Measurements from ENCODE around the gene SAE1. TPM values are rescaled to one million over a fixed set of nuclear protein-coding genes. Genes with fewer than 3 reads are reported as not detected.
A peak's percentile ranks its signal among the peaks of the same experiment; 100 is the strongest.

Gene SAE1
- total and polyA plus RNA-seq, 10 of the 15 experiments (the other 5 are each of a cell fraction or from before 2014, with no cell fraction given): 62.0 to 246 (median 148) TPM

DNA sequence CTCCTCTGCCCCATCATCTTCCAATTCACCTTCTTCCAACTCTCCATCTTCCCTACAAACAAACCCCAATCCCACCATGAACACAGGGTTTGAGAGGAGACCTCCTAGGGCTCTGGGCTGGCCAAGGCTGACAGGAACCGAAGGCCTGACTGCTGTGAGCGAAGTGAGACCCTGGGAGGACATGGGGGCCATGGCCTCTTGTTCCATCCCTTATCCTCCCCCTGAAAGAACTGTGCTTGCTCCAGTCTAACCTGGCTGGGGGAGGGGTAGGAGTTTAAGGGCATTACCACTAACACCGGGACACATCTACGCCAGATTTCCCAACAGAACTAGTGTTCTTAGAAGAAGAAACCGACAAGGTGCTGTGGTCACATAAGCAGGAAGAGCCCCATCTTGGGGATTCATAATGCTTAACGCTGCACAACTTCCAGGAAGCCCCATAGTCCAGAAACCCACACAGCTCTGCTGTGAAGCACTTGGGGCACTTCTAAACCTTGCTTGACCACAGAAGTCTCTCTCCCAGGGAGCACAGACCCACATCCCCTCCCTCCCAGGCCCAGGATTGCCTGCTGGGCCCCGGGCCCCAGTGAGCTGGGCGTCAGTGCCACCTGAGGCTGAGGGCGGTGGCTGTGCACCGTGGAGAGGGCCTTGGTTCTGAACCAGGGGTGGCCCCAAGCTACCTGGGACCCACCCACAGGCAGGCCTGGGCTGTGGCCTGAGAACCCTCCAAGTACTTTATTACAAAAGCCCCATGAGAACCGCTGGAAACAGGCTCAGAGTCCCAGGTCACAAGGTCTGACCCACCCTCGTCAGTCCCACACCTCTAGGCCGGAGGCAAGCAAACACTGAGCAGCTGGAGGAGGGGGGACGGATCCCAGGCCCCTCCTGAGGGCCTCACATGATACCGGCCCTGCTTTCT lies 35.8 kb upstream of the SAE1 start:
- CTCF ChIA-PET: interaction anchor here (0.9 to 2.2 kb wide), 2 partner anchors 31 to 82 kb away, joined by 3 to 5 read pairs; no protein-coding TSS in a partner anchor
- Histone ChIP-seq H3K27me3 (replicated peaks in 1 of 2; ENCODE audit: control insufficient read depth in 2 of 2, insufficient read depth in 2 of 2, low read length in 1 of 2) (no peaks in the 10 kb centered on the region), H2AFZ (ENCODE audit: control insufficient read depth, low read depth, low read length) (no peak overlapping the region), H3K4me2 (ENCODE audit: control insufficient read depth, insufficient read depth) (peak overlapping the region; percentile 79), H3K4me1 (ENCODE audit: control insufficient read depth, insufficient read depth, low read length) (peaks cover 28% of the 10 kb centered on the region), H3K27ac (ENCODE audit: control insufficient read depth, insufficient read depth) (peak overlapping the region; percentile 85), H3K9ac (ENCODE audit: control insufficient read depth, insufficient read depth, low read length) (peak overlapping the region; percentile 45), H4K20me1 (ENCODE audit: control insufficient read depth, insufficient read depth) (no peaks in the 10 kb centered on the region), H3K36me3 (ENCODE audit: control insufficient read depth in 2 of 2, insufficient read depth in 2 of 2, low read length in 1 of 2) (peaks cover 22 to 29% of the 10 kb centered on the region in 2 experiments), H3K79me2 (ENCODE audit: control insufficient read depth, insufficient read depth, low read length) (peaks cover 51% of the 10 kb centered on the region), H3K4me3 (no peak overlapping the region), H3K9me3 (replicated peaks; ENCODE audit: control insufficient read depth, insufficient read depth, low read length) (no peaks in the 10 kb centered on the region)
- ATAC-seq: no peak
- in situ Hi-C loops (cut with MboI) (no loop called here), intact Hi-C loops (cut with micrococcal nuclease; ENCODE audit: unreplicated experiment) (no loop called here)
- 11% methylated on average over 15 of the region's 15 CpGs for WGBS (ENCODE audit: insufficient coverage, insufficient replicate concordance, low lambda C conversion rate, missing lambda C conversion rate)
- FAIRE-seq: peak; percentile 54
- DNase-seq (ENCODE audit: low read depth, low spot score): no peak
- no TSS peak for BruUV-seq (replicated peaks)
- SMC1A ChIA-PET (ENCODE audit: uncharacterized antibody, unreplicated experiment): no interaction called here
- RAD21 ChIA-PET (ENCODE audit: unreplicated experiment): no interaction called here
- POLR2A ChIA-PET: no interaction called here
- no peak for TF ChIP-seq IKZF1 (conservative IDR thresholded peaks at IDR 0.05)
- no peak for TF ChIP-seq DPF2 (IDR thresholded peaks at IDR 0.05)
- no peak for TF ChIP-seq HDGF (IDR thresholded peaks at IDR 0.05)
- peak; percentile 43; the same call in 1 of the 2 replicates for TF ChIP-seq POLR2A (IDR thresholded peaks at IDR 0.05; ENCODE audit: low read depth, low read length)
- 0 out of 2 replicates have a peak, but pooled peaks have one; percentile 47 for TF ChIP-seq YY1 (IDR thresholded peaks at IDR 0.05; ENCODE audit: low read depth, low read length)
- no peak for TF ChIP-seq NFYA (IDR thresholded peaks at IDR 0.05; ENCODE audit: borderline replicate concordance, low read depth, low read length)
- TF ChIP-seq KDM1A (IDR thresholded peaks at IDR 0.05; ENCODE audit: borderline replicate concordance): no peak
- TF ChIP-seq EED (IDR thresholded peaks at IDR 0.05; ENCODE audit: low read depth): 0 out of 2 replicates have a peak, but pooled peaks have one; percentile 36
- TF ChIP-seq MTA3 (IDR thresholded peaks at IDR 0.05; ENCODE audit: borderline replicate concordance, low read length): 0 out of 2 replicates have a peak, but pooled peaks have one; percentile 28
- no peak for TF ChIP-seq SMC3 (IDR thresholded peaks at IDR 0.05; ENCODE audit: borderline replicate concordance, low read length)
- no peak for TF ChIP-seq JUNB (IDR thresholded peaks at IDR 0.05)
- TF ChIP-seq PML (IDR thresholded peaks at IDR 0.05; ENCODE audit: low read length): no peak
- TF ChIP-seq NKRF (conservative IDR thresholded peaks at IDR 0.05): no peak
- no peak for TF ChIP-seq SMAD5 (IDR thresholded peaks at IDR 0.05; ENCODE audit: low read depth)
- TF ChIP-seq ETV6 (conservative IDR thresholded peaks at IDR 0.05 in 1 of 2, IDR thresholded peaks at IDR 0.05 in 1 of 2; ENCODE audit: borderline replicate concordance in 1 of 2, low read depth in 1 of 2): peak in 1 of 2 experiments; percentile 62; a peak in 1 of 4 replicates
- peak; percentile 78 for TF ChIP-seq RUNX3 (IDR thresholded peaks at IDR 0.05; ENCODE audit: low read length)
- 0 out of 2 replicates have a peak, but pooled peaks have one; percentile 13 for TF ChIP-seq TAF1 (IDR thresholded peaks at IDR 0.05; ENCODE audit: borderline replicate concordance, low read depth, low read length)
- no peak for TF ChIP-seq KAT2A (conservative IDR thresholded peaks at IDR 0.05; ENCODE audit: control insufficient read depth, low read depth, low read length)
- no peak for TF ChIP-seq POLR2AphosphoS5 (IDR thresholded peaks at IDR 0.05; ENCODE audit: low read length)
- no peak for TF ChIP-seq MYB (IDR thresholded peaks at IDR 0.05; ENCODE audit: borderline replicate concordance, low read depth, low read length)
- TF ChIP-seq RAD21 (IDR thresholded peaks at IDR 0.05; ENCODE audit: insufficient read depth, low read depth, low read length): no peak

Measured in GM12878 (cell line).